T-helper 2 cell (primary cell): ENCODE data around the gene ZNF518A.
A peak's percentile ranks its signal among the peaks of the same experiment; 100 is the strongest.
"Not testable (repeated sequence)": the region's sequence is repeated elsewhere in the genome, so short reads cannot be mapped to it uniquely, and the experiment has no call there.

Experiments used
- DNase-seq, 5 experiments: peaks; one replicate each; pipeline versions ENCODE4 v3.0.0 to v3.0.0-alpha.2; 2012 to 2022

Gene ZNF518A

DNA sequence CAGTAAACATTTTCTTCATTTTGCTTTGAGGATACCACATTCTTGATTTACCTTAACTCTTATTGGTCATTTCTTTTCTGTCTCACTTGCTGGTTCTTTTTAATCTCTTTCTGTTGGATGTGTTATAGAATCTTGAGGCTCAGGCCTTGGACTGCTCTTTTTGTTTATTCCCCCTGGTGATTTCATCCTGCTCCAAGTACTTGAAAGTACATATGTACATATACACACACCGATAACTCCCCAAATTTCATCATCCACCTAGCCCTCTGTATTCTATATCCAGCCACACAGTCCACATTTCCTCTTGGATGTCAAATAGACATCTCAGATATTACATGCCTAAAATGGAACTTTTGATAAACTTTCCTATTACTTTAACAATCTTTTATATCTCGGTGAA is 7.5 kb downstream of the ZNF518A start:
- DNase-seq, result no peak

DNA sequence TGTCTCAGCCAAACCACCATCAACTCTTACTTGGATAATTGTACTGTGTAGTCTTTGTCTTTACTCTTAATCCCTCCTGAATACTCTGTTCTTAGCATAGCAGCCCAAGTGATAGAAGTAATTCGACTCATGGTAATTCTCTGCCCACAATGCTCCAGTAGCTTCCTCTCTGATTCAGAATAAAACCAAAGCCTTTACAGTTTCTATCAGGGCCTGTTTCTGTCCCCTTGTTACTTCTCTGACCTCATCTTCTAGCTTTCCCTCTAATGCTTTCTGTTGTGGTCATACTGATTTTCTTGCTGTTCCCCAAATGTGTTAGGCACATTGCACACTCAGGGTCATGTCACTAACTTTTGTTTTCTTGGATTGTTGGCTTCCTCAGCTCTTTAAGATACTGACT is 8.0 kb downstream of the ZNF518A start:
- DNase-seq, result peak in 1 of 5 experiments; percentile 68

DNA sequence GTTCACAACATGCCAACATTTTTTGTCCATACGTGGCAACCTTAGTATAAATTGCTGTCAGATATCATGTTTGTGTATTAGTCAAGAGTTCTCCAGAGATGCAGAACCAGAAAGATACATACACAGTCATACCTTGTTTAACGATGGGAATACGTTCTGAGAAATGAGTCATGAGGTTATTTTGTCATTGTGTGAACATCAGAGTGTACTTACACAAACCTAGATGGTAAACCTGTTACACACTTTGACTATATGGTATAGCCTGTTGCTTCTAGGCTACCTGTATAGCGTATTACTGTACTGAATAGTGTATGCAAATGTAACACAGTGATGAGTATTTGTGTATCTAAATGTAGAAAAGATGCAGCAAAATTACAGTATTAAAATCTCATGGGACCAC is 22.3 kb downstream of the ZNF518A start:
- DNase-seq, result no peak

- no peak for DNase-seq
These were observed 23.0 kb downstream of the ZNF518A start for GRCh38 chr10:96153070-96153469.

DNA sequence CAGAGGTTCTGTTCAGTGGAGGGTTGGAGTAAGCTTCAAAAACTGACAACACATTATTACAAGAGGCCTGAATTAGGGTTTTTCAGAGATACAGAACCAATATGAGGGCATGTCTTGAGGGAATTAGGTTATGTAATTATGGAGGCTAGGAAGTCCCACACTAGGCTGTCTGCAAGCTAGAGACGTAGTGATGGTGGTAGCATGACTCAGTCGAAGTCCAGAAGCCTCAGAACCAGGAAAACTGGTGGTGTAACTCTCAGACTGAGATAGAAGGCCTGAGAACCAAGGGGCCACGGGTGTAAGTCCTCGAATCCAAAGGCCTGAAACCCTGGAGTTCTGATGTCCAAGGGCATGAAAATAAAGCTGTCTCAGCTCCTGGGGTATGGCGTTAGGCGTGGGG is 35.6 kb downstream of the ZNF518A start:
- no peak for DNase-seq

- no peak for DNase-seq
These were observed 38.4 kb downstream of the ZNF518A start for GRCh38 chr10:96168546-96168945.

GRCh38 chr10:96170230-96170629 is 40.1 kb downstream of the ZNF518A start:
- no peak for DNase-seq

DNA sequence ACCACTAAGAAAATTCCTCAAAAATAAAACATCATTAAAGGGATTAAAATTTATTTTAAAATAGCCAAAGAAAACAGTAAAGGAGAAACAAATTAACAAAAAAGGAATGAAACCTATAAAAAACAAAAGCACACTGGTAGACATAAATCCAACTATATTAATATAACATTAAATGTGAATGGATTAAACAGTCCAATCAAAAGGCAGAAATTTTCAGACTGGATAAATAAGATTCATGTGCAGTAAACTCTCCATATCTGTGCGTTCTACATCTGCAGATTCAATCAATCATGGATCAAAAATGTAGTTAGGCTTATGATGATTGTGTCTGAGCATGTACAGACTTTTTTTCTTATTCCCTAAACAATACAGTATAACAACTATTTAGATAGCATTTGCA is 42.6 kb downstream of the ZNF518A start:
- no peak for DNase-seq

GRCh38 chr10:96176985-96177384 is 46.9 kb downstream of the ZNF518A start:
- no peak for DNase-seq

DNA sequence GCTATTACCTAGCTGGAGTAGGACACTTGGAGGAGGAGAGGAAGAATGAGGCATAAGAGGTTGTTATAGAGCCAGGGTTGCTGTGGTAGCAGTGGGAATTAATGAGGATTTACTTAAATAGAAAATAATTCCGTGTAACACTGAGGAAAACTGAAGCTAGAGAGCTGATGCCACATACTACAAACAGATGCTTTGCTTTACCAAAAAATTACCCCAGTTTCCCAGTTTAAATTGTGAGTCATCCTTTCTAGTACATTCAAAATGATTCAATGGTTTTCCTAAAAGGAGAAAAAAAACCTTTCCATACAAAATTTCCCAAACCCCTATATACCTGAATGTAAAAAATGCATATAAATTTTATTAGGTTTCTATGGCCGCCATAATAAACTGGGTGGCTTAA is 58.3 kb downstream of the ZNF518A start:
- DNase-seq, result no peak

GRCh38 chr10:96188916-96189315 is 58.8 kb downstream of the ZNF518A start:
- no peak for DNase-seq

DNA sequence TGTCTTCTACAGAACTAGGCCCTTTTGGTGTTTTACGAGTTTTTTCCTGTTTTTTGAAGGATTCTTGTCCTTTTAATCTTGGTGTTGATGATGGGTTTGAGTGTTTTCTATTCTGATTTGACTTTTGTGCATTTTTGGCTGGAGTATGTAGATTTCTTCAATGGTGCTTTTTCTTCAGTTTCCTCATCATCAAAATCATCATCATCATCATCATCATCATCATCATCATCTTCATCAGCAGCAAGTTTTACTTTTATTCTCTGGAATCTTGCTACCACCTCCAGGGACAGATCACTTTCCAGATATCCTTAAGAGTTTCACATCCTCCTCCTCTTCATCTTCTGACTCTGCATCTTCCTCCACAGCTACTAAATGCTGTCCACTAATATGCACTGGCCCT is 59.4 kb downstream of the ZNF518A start:
- DNase-seq, result not testable (repeated sequence)

DNA sequence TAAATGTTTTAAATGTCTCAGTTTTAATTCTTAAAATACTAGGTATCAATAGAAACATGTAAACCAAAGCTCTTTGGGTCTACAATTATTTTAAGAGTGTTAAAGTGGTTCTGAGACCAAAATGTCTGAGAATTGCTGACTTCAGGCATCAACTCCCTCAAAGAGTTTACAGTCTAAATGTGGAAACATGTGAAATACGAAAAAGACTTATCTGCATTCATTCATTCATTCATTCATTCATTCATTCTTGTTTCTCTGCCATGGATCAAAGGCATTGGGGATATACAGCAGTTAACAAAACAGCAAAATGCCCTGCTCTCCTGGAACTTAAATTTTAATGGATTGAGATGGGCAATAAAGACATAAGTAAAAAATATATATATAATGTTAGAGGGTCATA is 71.4 kb downstream of the ZNF518A start:
- no peak for DNase-seq

- no peak for DNase-seq
These were observed 75.5 kb downstream of the ZNF518A start for GRCh38 chr10:96205580-96205979.

- peak in 1 of 5 experiments; percentile 25 for DNase-seq
These were observed 78.2 kb downstream of the ZNF518A start for GRCh38 chr10:96208271-96208670.

- no peak for DNase-seq
These were observed 78.8 kb downstream of the ZNF518A start for GRCh38 chr10:96208946-96209345.

GRCh38 chr10:96211764-96212163 is 81.7 kb downstream of the ZNF518A start:
- no peak for DNase-seq

- DNase-seq, result no peak
These were observed 82.8 kb downstream of the ZNF518A start for GRCh38 chr10:96212911-96213310.
